Stimulated activated CD4-positive, alpha-beta T cell treated with anti-CD3 and anti-CD28 coated beads, Interleukin-2, amount 100 ng/mL, for 24 hours (primary cell): Measurements from ENCODE around the gene GRK2.

Source experiments
- DNase-seq, 2 donors: peaks; one replicate each; pipeline ENCODE4 v3.0.0-alpha.2; 2020

Gene GRK2

DNA sequence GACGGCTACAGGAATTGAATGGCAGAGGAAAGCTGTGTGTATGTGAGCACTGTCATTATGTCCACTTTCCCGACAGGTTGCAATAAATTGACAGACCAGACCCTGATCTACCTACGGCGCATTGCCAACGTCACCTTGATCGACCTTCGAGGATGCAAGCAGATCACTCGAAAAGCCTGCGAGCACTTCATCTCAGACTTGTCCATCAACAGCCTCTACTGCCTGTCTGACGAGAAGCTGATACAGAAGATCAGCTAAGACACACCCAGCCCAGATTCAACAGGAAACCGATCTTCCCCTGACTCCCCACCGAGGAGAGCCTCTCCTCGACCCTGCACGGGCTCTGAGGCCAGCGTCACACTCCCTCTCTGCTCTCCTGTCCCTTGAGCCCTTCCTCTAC, 11.5 kb upstream of the GRK2 start:
- no peak for DNase-seq

DNA sequence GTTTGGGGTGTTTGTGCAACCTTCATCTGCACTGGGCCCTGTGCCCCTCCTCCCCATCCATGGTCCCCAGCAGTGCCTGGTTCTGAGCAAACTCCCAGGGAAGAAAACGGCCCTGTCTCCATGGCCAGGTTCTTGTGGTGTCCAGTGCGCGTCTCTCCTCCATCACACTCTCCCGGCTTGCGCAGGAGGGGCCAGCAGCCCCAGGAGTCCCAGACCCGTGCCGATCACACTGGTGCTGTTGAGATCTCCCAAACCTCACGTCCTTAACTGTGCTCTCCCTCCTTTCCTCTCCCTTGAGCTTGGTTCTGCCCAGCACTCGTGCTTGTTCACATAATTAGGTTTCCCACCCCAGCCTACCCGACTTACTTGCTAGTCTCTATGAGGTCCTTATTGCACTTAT, 10.9 kb upstream of the GRK2 start:
- no peak for DNase-seq

DNA sequence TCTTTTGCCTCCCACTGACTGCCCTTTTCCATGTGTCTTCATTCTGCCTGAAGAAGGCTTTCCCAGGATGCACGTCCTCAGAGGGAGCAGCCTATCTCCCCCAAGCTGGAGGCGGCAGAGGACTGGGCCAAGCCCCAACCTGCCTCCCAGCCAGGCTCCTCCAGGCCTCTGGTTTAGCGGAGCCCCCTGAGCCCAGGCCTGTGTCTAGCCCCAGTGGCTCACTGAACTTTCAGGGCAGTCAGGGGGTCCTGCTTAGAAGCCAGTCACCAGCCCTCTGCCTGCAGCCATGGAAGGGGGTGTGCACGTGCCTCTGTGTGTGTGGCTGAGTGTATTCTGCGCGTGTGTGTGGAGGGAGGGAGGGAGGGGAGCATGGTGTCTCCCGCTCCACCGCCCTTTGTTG, 10.4 kb upstream of the GRK2 start:
- DNase-seq: no peak

DNA sequence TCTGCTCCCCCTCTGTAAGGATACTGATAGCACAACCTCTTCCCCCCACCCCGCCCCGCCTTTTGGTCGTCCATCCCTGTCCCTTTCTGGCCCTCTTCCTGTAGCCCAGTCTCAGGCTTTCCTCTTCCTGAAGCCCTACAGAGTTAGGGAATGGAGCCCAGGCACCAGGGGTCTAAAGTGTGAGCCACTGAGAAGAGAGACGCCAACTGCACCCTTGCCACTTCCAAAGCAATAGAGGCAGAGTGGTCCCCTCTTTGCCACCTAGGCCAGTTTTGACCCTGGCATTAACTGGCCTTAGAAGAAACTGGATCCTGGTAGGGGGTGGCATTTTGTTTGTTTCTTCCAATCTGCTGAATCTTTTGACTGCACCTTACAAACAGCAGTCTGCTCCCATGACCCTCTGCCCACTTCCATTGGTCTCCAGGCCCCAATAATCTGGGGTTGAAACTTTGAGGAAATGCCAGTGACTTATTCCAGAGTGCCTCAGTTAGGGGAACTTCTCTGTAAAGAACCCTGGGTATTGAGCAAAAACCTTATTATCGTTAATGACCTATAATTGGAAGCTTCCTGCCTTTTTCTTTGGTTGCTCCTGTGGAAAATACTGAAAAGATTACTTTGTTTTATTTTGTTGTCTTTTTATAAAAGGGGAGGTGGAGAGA, 9.7 kb upstream of the GRK2 start:
- no peak for DNase-seq

DNA sequence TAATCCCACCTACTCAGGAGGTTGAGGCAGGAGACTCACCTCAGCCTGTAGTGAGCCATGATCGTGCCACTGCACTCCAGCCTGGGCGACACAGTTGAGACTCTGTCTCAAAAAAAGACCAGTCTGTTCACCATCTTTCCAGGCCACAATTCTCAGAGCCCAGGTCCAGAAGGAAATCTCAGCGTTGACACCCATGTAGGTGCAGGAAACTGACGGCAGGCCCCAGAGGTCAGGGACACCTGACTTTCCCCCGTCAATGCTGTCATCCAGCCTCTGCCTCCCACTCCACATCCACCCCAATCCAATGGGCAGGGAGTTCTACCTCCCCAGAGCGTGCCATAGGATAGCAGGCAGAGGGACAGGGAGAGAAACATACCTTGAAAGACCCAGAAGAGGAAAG, 5.9 kb upstream of the GRK2 start:
- DNase-seq: no peak

DNA sequence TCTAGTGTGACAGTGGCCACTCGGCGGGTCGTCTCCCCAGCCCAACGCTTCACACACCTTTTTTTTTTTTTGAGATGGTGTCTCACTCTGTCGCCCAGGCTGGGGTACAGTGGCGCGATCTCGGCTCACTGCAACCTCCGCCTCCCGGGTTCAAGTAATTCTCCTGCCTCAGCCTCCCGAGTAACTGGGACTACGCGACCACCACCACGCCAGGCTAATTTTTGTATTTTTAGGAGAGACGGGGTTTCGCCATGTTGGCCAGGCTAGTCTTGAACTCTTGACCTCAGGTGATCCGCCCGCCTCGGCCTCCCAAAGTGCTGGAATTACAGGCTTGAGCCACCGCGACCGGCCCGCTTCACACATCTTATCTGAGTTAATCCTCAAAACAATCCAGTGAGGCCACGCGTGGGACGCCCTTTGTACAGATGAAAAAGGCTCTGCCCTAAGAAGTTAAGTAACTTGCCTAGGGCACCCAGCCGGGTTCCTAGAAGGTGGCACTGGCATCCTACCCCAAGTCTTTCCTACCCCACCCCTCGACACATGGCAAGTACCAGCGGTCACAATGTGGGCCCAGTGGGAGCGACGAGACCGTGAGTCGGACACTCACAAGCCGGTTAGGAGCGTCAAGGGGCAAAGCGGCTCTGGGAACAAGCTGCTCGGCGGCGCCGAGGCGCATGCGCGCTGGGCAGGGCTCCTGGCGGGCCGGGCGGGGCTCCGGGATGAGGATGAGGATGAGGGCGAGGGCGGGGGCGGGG, 5.2 kb upstream of the GRK2 start:
- peak; percentile 57 to 75 for DNase-seq

DNA sequence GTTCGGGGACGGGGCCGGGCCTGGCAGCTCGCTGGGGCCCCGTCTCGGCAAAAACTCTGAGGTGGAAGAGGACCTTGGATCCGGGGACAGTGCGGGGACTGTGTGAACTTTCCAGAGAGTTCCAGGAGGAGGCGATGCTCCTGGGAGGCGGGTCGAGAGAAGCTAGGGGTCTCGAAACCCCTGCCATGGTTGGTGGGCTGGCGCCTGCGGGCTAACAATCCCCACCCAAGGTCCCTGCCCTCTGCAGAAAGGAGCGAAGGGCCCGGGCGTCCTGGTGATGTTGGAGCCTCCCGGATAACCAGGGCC, 4.7 kb upstream of the GRK2 start:
- no peak for DNase-seq

DNA sequence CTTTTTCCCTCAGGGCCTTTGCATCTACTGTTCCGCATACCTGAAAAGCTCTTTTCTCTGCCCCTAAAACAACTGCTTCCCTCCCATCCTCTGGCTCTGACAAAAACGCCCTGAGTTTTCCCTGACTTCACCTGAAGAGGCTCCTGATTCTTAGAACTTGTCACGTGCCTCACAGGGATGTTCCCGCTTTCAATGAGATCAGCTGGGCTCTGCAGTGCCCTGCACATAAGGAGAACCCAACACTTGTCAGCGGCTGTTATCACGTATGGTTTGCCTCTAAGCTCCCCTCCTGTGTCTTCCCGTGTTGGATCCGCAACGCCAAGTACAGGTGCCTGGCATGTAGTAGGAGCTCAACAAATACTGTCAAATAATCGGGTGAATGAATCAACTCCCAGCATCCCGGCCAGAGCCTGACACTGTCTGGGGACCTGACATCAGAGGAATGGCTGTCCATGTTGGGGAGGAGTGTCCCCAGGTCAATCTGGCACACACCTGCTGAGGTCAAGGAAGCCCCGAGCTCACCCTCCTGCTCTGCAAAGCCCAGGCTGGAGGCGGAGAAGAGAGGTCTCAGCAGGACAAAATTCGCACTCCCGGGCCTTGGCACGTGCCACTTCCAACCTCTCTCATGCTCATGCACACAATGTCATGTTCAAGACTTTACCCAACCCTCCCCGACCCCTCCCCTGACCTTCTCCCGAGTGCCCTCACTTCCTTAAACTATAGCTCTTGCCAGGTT, 4.2 kb upstream of the GRK2 start:
- no peak for DNase-seq

DNA sequence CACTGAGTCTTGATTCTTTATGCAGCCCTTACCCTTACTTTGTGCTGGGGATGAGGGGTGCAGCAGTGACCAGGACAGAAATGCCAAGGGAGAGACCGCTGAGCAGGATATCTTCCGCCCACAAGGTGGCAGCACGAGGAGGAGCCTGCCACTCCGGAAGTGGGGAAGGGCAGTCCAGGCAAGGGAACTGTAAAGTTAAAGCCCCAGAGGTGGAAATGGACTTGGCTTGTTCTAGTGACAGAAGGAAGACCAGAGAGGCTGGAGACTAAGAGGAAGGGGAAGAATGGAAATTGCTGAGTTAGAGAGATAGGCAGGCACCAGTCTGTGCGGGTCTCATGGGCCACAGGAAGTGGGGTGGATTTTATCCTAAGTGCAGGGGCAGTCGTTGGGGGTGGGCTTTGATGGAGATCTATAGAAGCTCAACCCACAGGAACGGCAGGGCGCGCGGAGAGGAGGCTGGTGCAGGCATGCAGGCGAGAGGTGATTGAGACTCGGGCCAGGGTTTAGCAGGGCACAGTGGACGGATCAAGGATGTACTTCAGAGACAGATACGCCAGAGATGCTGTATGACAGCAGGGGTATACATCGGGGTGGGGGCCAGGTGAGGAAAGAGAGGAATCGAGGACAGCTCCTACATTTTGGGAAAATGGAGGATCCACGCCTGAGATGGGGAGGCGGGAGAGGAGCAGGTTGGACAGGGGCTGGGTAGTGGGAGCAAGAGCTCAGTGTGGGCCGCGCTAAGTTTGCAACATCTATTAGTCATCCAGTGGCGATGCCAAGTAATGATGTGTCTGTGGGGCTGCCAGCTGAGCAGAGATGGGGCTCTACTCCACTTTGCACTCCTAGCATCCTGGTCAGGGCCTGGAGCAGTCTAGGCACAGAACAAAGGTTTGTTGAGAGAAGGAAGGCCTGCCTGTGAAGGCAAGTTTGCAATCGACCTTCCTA, 3.3 kb upstream of the GRK2 start:
- DNase-seq: peak; percentile 81

DNA sequence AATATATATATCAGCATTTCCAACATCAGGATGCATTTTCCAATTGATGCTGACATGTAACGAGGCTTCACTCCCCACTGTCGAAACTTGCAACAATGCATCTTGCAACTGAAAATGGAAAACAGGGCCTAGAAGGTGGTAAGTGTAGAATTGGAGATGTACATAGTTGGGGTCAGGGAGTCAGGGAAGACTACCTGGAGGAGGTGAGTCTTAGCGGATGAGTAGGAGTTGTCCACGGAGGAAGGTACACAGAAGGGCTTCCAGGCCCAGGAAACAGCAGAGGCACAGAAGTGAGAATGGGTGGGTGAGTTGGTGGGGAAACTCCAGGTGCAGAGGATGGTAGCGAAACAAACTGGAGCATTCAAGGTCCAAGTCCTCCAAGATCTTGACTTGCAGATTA, 2.0 kb upstream of the GRK2 start:
- no peak for DNase-seq

DNA sequence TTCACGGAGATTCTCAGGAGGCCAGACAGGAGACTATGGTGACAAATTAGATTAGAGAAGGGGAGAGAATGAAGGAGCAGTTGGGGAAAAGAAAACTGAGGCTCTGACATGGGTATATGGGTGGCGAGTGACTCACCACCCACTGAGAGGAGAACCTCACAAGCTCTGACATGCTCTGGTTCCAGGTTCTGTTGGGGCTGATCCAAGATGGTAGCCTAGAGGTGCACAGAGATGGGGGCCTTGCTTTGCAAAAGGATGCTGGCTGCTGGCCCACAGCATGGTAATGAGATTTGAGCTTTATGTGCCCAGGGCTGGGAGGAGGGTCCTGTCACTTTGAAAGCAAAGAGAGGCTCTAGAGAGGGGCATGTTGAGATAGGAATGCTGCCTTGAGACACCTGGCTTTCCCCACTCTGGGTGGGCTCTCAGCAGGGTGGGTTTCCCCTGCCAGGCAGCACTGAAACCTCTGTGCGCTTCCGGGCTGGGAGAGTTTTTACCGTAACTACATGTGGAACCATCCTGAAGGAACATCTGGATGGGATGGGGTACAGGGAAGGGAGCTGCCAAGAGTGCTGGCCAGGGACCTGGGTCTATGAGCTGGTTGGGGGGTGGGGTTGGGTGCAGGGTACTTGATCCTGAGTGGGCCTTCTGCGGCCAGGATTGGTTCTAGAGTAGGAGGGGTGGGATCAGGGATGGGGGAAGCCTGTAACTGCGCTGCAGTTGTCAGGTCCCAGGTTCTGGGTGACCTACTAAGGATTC, 1.2 kb upstream of the GRK2 start:
- no peak for DNase-seq

DNA sequence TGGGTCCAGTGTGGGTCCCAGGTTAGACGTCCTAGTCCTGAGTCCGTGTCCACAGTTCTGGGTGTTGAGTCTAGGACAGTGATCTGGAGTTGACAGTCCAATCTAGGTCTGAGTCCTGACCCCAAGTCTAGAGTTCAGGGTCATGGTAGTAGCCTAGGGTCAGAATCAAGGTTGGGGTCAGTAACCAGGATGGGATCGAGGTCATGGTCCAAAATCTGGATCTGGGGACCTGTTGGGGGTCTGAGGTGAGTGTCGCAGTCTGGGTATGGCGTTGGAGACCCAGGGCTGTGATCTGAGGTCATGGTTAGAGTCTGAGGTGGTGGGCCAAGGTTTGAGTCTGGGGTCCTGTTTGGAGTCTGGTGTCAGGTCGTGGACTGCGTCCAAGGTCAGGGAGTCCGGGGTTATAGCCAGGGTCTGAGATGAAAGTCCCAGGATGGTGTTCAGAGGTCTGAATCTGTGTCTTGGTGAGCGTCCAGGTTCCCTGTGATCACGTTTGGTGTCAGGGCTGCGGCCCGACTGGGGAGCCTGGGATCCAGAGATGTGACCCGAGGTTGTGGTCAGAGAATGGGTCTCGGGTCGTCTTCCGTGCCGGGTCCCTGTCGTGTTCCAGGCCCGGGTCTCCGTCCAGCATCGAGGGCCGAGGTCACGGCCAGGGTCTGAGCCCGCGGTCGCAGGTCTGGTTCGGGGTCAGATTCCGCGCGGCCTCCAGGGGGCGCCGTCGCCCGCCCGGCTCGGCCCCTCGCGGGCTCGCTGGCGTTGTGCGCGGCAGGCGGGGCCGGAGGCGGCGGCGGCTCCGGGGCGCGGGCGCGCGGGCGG, 432 bp upstream of the GRK2 start:
- peak; percentile 84 for DNase-seq

DNA sequence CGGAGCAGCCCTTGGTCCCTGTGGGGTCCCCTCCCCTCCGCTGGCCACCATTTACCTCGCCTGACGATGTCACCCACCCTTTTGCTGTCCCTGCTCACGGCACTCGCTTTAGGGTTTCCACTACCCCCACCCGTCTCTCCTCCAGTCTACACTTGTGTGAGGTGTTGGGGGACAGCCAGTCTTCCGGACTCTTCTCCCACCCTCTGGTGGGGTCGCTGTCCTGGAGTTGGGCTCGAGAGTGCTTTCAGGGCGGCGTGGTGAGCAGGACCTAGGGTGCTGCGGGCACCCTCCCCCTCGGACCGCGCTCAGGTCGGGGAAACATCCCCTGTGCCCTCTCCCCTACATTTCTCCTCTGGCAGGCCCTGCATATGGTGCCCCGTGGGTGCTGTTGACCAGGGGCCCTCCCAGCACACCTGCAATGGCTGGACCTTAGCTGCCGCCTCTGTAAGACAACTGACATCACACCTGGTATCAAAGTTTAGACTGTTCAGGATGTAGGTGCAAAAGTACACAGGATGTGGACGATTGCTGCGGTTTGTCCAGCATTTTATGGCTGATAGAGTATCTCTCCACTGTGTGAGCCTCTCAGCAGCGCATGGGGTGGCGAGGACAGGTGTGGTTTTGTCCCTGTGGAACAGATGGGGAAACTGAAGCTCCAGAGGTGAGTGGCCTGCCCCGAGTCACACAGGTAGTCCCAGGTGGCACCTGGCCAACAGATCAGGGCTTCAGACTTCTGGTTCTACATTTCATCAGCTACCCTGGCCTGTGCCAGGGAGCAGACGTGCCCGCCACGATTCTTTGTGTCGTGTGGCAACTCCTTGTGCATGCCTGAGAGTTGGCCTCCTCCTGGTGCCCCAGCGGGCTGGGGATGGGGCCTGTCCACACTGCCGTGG, 1.2 kb downstream of the GRK2 start:
- DNase-seq: no peak

DNA sequence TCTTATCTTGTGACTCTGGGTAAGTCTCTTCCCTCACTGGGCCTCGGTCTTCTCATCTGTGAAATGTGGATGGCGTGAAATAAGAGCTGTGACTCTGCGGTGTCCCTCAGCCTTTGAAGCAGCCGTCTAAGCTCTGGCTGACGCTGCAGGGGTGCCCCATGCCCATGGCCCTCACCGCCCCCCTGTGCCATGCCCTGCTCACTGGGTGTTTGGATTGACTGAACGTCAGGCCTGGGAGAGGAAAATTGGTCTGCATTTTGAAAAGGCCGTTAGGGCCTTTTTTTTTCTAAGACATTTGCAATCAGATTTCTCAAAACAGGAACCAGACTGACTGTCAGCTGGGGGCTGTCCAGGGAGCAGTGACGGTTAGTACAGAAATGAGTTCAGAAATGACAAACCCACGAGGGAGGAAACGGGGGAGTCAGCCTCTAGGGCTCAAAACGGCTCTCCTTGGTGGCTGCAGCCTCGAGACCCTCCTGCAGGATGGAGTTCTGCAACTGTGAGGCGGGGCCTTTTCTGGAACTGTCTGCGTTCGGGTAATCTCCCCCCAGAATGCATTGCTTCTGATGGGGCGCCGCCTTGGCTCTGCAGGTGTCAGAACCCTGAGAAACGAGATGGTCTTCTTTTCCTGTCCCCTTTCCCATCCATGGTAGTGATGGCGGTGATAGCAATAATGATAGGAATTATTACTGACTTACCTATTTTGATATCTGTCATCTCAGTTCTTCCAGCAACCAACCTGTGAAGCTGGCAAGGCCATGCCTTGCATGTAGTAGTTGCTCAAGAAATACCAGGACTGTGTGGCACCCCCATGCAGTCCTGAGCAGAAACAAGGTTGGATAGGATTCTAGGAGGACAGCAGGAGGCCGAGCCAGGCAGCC, 2.0 kb downstream of the GRK2 start:
- peak; percentile 72 to 73 for DNase-seq

DNA sequence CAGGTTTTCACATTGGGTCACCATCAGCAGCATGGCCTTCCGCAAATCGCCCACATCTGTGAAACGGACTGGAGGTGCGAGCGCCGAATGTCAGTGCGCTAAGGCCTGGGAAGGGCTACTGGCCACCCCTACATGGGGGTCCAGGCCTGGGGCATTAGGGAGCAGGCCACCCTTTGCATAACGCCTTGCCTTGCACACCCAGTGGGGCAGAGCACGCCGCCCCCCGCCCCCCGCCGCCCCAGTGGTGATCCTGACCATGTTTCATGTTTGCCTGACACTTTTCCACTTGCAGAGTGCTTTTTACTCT, 2.6 kb downstream of the GRK2 start:
- no peak for DNase-seq

DNA sequence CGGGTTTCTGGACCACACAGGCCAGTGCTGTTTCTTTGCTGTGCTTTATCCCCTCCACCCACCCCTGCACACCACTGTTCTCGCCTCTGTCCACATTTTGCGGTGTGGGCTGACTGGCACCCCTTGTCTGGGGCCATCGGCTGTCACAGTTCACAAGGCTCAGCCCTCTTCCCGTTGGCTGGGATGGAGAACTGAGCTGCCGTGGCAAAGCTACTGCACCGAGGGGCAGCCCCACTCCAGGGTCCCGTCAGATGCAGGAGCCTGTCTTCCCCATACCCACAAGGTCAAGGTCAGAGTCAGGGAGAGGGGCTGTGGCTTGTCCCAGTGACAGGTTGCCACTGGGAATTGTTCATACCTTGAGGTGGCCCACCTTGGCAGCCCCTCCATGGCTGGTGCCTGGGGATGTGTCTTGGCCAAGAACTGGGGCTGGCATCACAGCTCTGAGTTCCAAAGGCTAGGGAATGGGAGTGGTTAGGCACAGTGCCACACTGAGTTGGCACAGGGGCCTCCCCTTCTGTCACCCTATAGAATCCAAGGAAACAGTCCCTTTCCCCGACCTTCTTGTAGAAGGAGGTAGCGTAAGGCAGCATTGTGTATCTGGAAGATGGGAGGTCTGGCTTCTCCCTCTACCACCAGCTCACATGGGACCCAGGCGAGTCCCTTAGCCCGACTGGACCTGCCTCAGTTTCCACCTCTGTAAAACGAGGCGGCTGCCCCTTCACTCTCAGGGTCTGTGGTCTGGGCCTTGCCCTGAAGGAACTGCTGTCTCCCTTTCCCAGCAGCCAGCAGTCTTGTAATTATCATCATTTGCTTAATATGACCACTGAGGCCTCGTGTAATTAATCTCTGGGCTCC, 3.4 kb downstream of the GRK2 start:
- no peak for DNase-seq

DNA sequence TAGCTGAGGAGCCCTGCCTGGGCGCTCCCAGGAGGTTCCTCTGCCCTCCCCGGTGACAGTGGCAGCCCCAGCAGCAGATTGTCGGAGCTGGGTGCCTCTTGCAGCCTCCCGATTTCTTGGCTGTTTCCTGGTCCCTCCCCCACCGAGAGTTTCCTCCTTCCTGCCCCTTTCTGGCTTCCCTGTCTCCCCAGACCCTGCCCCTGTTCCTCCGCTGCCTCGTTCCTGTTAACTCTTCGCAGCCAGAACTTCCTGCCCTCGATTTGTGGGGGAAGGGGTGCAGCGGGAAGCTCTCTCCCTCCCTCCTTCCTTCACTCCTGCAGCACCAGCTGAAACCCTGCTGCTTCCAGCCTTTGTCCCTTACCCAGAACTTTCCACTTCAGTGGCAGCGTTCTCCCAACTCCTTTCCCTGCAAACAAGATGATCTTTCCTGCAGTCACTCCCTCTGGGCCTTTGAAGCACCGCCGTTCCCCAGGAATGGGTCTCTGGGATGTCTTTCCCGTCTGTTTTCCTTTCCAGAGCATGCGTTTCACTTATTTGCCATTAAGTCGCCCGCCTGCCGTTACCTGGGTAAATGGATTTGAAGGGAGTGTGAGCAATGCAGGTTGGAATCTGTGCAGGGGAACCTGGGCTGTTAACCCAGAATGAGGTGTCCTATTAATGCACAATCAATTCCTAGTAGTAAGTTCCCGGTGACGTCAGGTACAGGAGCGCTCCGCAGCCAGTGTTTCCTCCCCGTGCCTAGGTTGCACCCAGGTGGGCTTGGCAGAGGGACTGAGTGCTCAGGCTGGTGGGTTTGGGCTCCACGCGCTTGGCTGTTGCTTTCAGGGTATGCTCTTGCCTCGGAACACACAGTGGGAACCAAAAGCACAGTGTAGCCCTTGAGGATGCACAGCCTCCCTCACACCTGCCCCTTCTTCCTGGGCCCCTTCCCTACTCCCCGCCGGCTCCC, 4.3 kb downstream of the GRK2 start:
- DNase-seq: no peak

DNA sequence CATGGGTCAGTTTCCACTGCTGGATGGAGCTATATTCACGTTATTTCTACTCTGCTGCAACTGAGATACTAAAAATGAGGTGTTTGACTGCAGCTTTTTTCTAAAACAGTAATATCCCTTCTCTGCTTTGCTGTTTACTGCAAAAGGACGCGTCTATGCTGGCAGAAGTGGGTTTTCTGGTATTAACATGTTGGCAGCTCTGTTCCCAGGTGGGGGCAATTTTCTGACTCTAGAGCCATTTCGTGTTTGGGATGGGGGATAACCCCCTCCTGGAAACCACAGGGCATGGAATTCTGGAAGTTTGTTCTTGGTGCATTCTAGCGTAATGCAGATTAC, 4.9 kb downstream of the GRK2 start:
- no peak for DNase-seq
